Transverse colon (tissue), 4 donors: ENCODE data around the gene RPL39. TPM values are rescaled to one million over a fixed set of nuclear protein-coding genes. Genes with fewer than 3 reads are reported as not detected.
"Not testable (repeated sequence)": the region's sequence is repeated elsewhere in the genome, so short reads cannot be mapped to it uniquely, and the experiment has no call there.

Source experiments
- DNase-seq: peaks from one replicate; pipeline ENCODE4 v3.0.0-alpha.2; 2019
- H3K27ac ChIP-seq, 4 donors: fragments of 200-600 bp; sonication (generic); 2 replicates each; pipeline ENCODE4 v1.5.1; 2016 to 2018; ENCODE audit warnings: inconsistent platforms in 4 of 4
- H3K27me3 ChIP-seq: fragments of 200-600 bp; sonication (generic); 2 replicates; pipeline ENCODE4 v1.5.1; 2017; ENCODE audit warnings: inconsistent platforms
- H3K36me3 ChIP-seq, 4 donors: fragments of 200-600 bp; sonication (generic); 2 replicates each; pipeline ENCODE4 v1.5.1; 2017 to 2019; ENCODE audit warnings: inconsistent platforms in 4 of 4
- H3K4me1 ChIP-seq, 4 donors: fragments of 200-600 bp; sonication (generic); 2 replicates each; pipeline ENCODE4 v1.5.1; 2017 to 2020; ENCODE audit warnings: inconsistent platforms in 4 of 4
- H3K4me3 ChIP-seq, 4 donors: fragments of 200-600 bp; sonication (generic); 1 replicate in 1 of 4; 2 replicates in 3 of 4; pipeline versions ENCODE4 v1.5.1 to v1.6.1; 2017 to 2019; ENCODE audit warnings: inconsistent platforms in 4 of 4
- H3K9me3 ChIP-seq, 2 donors: fragments of 200-600 bp; sonication (generic); 2 replicates each; pipeline ENCODE4 v1.5.1; 2017 to 2019; ENCODE audit warnings: inconsistent platforms in 2 of 2
- EP300 ChIP-seq: sonication (generic); formaldehyde crosslinking; IDR thresholded peaks from one replicate; pipeline ENCODE4 v1.6.1; 2017; ENCODE audit warnings: antibody characterized with exemption, low read depth
- POLR2A ChIP-seq: fragments of 450-650 bp; IDR thresholded peaks from one replicate; pipeline ENCODE4 v1.6.1; 2016; ENCODE audit warnings: antibody characterized with exemption, mild to moderate bottlenecking, moderate library complexity
- POLR2AphosphoS5 ChIP-seq, 3 donors: sonication (generic); formaldehyde crosslinking; IDR thresholded peaks; one replicate each; pipeline ENCODE4 v1.6.1; 2016; ENCODE audit warnings: antibody characterized with exemption in 3 of 3
- WGBS, 2 donors: methylation state at CpG; one replicate each; pipeline ENCODE4 v1.1.5; 2018; ENCODE audit warnings: low coverage in 1 of 2; 5-methylcytosine and 5-hydroxymethylcytosine counted together
- in situ Hi-C, 4 donors: fragments of 200-750 bp; cut with MboI; loops; one replicate each; pipeline versions ENCODE4 v1.15.0 to v1.15.1; 2017; ENCODE audit warnings: low sequenced_read_pairs in 3 of 4, low pct_ligation_motif_present in 1 of 4, low pct_unique_long_range_greater_than_20kb in 1 of 4
- intact Hi-C: fragments of 100-400 bp; cut with DNase I; formaldehyde crosslinking; loops from one replicate; pipeline ENCODE4 v1.15.1; 2023; ENCODE audit warnings: low total_unique reads
- total RNA-seq, 4 donors: library from RNA; depleted of rRNA; stranded (reverse); fragments of >200 nt; gene quantifications; one replicate each; pipeline ENCODE4 v1.1.0, GENCODE V29; 2016
- TF ChIP-seq, protein P1 (sequence below), 5 experiments: fragments of 200-600 bp in 3 of 5; fragments of 450-650 bp in 2 of 5; sonication (generic) in 3 of 5; IDR thresholded peaks; 1 replicate in 2 of 5; 2 replicates in 3 of 5; pipeline ENCODE4 v1.5.1; 2016 to 2017; ENCODE audit warnings: antibody characterized with exemption in 5 of 5, inconsistent platforms in 3 of 5, mild to moderate bottlenecking in 2 of 5, moderate library complexity in 1 of 5

The RPL39 gene
- total RNA-seq, 4 donors from 2014 or later = 246 to 2,878 (median 1,753) TPM

DNA sequence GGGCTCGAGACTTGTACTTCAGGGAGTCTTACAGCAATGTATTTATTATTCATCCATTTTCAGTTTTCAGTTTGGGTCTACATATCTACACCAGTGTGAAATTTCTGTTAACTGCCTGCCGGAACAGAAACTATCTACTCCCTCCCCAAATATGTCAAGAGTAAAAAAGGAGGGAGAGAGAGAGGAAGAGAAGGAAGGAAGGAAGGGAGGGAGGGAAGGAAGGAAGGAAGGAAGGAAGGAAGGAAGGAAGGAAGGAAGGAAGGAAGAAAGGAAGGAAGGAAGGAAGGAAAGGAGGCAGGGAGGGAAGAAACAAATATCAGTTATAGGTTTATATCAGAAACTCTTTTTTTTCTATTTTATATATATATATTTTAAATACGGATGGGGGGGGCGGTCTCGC, 12.6 kb downstream of the RPL39 start:
- Histone ChIP-seq H3K4me3 (no peak overlapping the region), H3K36me3 (no peaks in the 10 kb centered on the region), H3K27me3 (no peaks in the 10 kb centered on the region), H3K9me3 (no peaks in the 10 kb centered on the region), H3K27ac (no peak overlapping the region), H3K4me1 (no peaks in the 10 kb centered on the region)
- in situ Hi-C loops = no loop called here
- DNase-seq = no peak
- intact Hi-C loops = no loop called here
- TF ChIP-seq POLR2AphosphoS5 (IDR thresholded peaks at IDR 0.05) = no peak
- WGBS, 2 donors = 60 to 81% methylated on average over 1 to 5 of the region's 5 CpGs

- Histone ChIP-seq H3K4me3 (no peak overlapping the region), H3K9me3 (no peaks in the 10 kb centered on the region), H3K27ac (no peak overlapping the region), H3K4me1 (no peaks in the 10 kb centered on the region), H3K27me3 (no peaks in the 10 kb centered on the region), H3K36me3 (no peaks in the 10 kb centered on the region)
- intact Hi-C loops (no loop called here), in situ Hi-C loops (no loop called here)
- TF ChIP-seq, protein P1, sequence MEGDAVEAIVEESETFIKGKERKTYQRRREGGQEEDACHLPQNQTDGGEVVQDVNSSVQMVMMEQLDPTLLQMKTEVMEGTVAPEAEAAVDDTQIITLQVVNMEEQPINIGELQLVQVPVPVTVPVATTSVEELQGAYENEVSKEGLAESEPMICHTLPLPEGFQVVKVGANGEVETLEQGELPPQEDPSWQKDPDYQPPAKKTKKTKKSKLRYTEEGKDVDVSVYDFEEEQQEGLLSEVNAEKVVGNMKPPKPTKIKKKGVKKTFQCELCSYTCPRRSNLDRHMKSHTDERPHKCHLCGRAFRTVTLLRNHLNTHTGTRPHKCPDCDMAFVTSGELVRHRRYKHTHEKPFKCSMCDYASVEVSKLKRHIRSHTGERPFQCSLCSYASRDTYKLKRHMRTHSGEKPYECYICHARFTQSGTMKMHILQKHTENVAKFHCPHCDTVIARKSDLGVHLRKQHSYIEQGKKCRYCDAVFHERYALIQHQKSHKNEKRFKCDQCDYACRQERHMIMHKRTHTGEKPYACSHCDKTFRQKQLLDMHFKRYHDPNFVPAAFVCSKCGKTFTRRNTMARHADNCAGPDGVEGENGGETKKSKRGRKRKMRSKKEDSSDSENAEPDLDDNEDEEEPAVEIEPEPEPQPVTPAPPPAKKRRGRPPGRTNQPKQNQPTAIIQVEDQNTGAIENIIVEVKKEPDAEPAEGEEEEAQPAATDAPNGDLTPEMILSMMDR (IDR thresholded peaks at IDR 0.05) = no peak
- no peak for TF ChIP-seq POLR2A
- WGBS, 2 donors = 70 to 77% methylated on average over 1 to 15 of the region's 15 CpGs
- DNase-seq = no peak
These were observed 15.8 kb downstream of the RPL39 start for GRCh38 chrX:119775517-119776238.

GRCh38 chrX:119769388-119769787, 22.0 kb downstream of the RPL39 start:
- DNase-seq, H3K4me1 ChIP-seq, H3K27me3 ChIP-seq, H3K9me3 ChIP-seq, H3K4me3 ChIP-seq, intact Hi-C loops, H3K36me3 ChIP-seq, H3K27ac ChIP-seq, in situ Hi-C loops: not testable (repeated sequence)
- WGBS, 2 donors = 85% methylated on average over 3 of the region's 3 CpGs; no CpG with 5 or more reads in 1 of the 2 donors

GRCh38 chrX:119768436-119768835, 23.0 kb downstream of the RPL39 start:
- in situ Hi-C loops, H3K36me3 ChIP-seq, H3K4me1 ChIP-seq, H3K9me3 ChIP-seq, DNase-seq, intact Hi-C loops, H3K27me3 ChIP-seq, H3K27ac ChIP-seq, H3K4me3 ChIP-seq: not testable (repeated sequence)
- 89% methylated on average over 11 of the region's 11 CpGs; no CpG with 5 or more reads in 1 of the 2 donors for WGBS, 2 donors

- peaks cover 0 to 6% (median 3%) of the 10 kb centered on the region in 4 donors for H3K4me1 ChIP-seq
- no peaks in the 10 kb centered on the region for H3K27me3 ChIP-seq
- no peak for DNase-seq
- H3K27ac ChIP-seq = no peak overlapping the region
- TF ChIP-seq, protein P1 (IDR thresholded peaks at IDR 0.05) = no peak
- no peak for TF ChIP-seq POLR2AphosphoS5 (IDR thresholded peaks at IDR 0.05)
- TF ChIP-seq POLR2A = no peak
- TF ChIP-seq EP300 = no peak
- no peaks in the 10 kb centered on the region for H3K9me3 ChIP-seq
- H3K36me3 ChIP-seq = no peaks in the 10 kb centered on the region
- H3K4me3 ChIP-seq = no peak overlapping the region
- intact Hi-C loops = no loop called here
- in situ Hi-C loops = no loop called here
- 80% methylated on average over 6 of the region's 6 CpGs; no CpG with 5 or more reads in 1 of the 2 donors for WGBS, 2 donors
These were observed 27.5 kb downstream of the RPL39 start for GRCh38 chrX:119763836-119764387.
